B cell (primary cell): ENCODE data around the gene DDX52. TPM values are rescaled to one million over a fixed set of nuclear protein-coding genes. Genes with fewer than 3 reads are reported as not detected.

Experiments
- ATAC-seq: fragments of 200-7000 bp; cut with Tn5 transposase; one replicate; pipeline ENCODE4 v1.10.0; 2021; ENCODE audit warnings: low read depth, mild to moderate bottlenecking, moderate number of reproducible peaks, moderate library complexity
- CTCF ChIA-PET: fragments of 350-600 bp; sonication (Branson Sonifier 250); formaldehyde crosslinking; loops from one replicate; lab custom pipeline; 2021; ENCODE audit warnings: antibody characterized with exemption, inconsistent platforms; lab: Charles Lee
- POLR2A ChIA-PET: fragments of 350-600 bp; sonication (Branson Sonifier 250); formaldehyde crosslinking; loops from one replicate; lab custom pipeline; 2021; ENCODE audit warnings: antibody characterized with exemption; lab: Charles Lee
- DNase-seq: peaks from one replicate; pipeline ENCODE4 v3.0.0; 2013
- H2AFZ ChIP-seq: 2 replicates; pipeline ENCODE4 v1.6.1; 2012; ENCODE audit warnings: mild to moderate bottlenecking, low read depth, low read length; ENCODE audit not compliant: insufficient read depth, poor library complexity, severe bottlenecking
- H3K27ac ChIP-seq, 2 donors: 1 replicate in 1 of 2; 2 replicates in 1 of 2; pipeline ENCODE4 v1.5.1; 2012 to 2013; ENCODE audit warnings: low read length in 2 of 2, mild to moderate bottlenecking in 2 of 2, moderate library complexity in 1 of 2
- H3K27me3 ChIP-seq, 4 experiments: fragments of 200-600 bp in 1 of 4; sonication (generic) in 1 of 4; replicated peaks in 1 of 4; 1 replicate in 2 of 4; 2 replicates in 2 of 4; pipeline versions ENCODE4 v1.6.1 to v1.7.0; 2013 to 2016; ENCODE audit warnings: low read length in 3 of 4, mild to moderate bottlenecking in 2 of 4, mixed read lengths in 1 of 4, moderate library complexity in 1 of 4; ENCODE audit not compliant: insufficient read depth in 4 of 4, control insufficient read depth in 3 of 4; ENCODE audit errors: control extremely low read depth in 1 of 4
- H3K36me3 ChIP-seq, 2 experiments: replicated peaks in 1 of 2; 1 replicate in 1 of 2; 2 replicates in 1 of 2; pipeline versions ENCODE4 v1.6.1 to v1.7.1; 2013; ENCODE audit warnings: low read length in 1 of 2; ENCODE audit not compliant: insufficient read depth in 2 of 2, control insufficient read depth in 1 of 2; ENCODE audit errors: control extremely low read depth in 1 of 2, extremely low read depth in 1 of 2
- H3K4me1 ChIP-seq, 2 donors: fragments of 200-600 bp in 1 of 2; sonication (generic) in 1 of 2; 1 replicate in 1 of 2; 2 replicates in 1 of 2; pipeline versions ENCODE4 v1.5.1 to v1.6.1; 2013 to 2017; ENCODE audit warnings: low read length in 2 of 2; ENCODE audit not compliant: control insufficient read depth in 2 of 2, insufficient read depth in 2 of 2
- H3K4me2 ChIP-seq: replicated peaks from 2 replicates; pipeline ENCODE3; 2012; ENCODE audit warnings: mild to moderate bottlenecking, low read depth, low read length; ENCODE audit not compliant: poor library complexity, severe bottlenecking
- H3K4me3 ChIP-seq, 5 experiments: fragments of 200-600 bp in 1 of 5; sonication (generic) in 1 of 5; 1 replicate in 3 of 5; 2 replicates in 2 of 5; pipeline versions ENCODE4 v1.5.1 to v1.7.0; 2011 to 2016; ENCODE audit warnings: low read length in 4 of 5, mild to moderate bottlenecking in 4 of 5, low read depth in 2 of 5, control low read depth in 1 of 5, moderate library complexity in 1 of 5; ENCODE audit not compliant: insufficient read depth in 1 of 5; ENCODE audit errors: control extremely low read depth in 1 of 5, extremely low read depth in 1 of 5
- H3K79me2 ChIP-seq: fragments of 200-600 bp; sonication (generic); one replicate; pipeline ENCODE4 v1.6.0; 2016; ENCODE audit warnings: low read length; ENCODE audit not compliant: control insufficient read depth, insufficient read depth
- H3K9ac ChIP-seq: fragments of 200-600 bp; sonication (generic); 2 replicates; pipeline ENCODE4 v1.6.1; 2017; ENCODE audit warnings: mild to moderate bottlenecking, low read length, moderate library complexity
- H3K9me3 ChIP-seq, 3 donors: one replicate each; pipeline versions ENCODE4 v1.6.1 to v1.7.1; 2013; ENCODE audit warnings: low read length in 2 of 3; ENCODE audit not compliant: control insufficient read depth in 2 of 3, insufficient read depth in 1 of 3; ENCODE audit errors: control extremely low read depth in 1 of 3
- H4K20me1 ChIP-seq: 2 replicates; pipeline ENCODE4 v1.6.0; 2012; ENCODE audit warnings: mild to moderate bottlenecking, low read length; ENCODE audit not compliant: insufficient read depth, control insufficient read depth, poor library complexity, severe bottlenecking
- H3K27ac Mint-ChIP-seq: one replicate; pipeline ENCODE4 v1.8.0; 2021; ENCODE audit warnings: mixed read lengths
- H3K27me3 Mint-ChIP-seq: one replicate; pipeline ENCODE4 v1.8.0; 2021; ENCODE audit warnings: mixed read lengths
- H3K4me1 Mint-ChIP-seq: one replicate; pipeline ENCODE4 v1.8.0; 2021; ENCODE audit warnings: mixed read lengths
- H3K4me3 Mint-ChIP-seq: one replicate; pipeline ENCODE4 v1.8.0; 2021; ENCODE audit warnings: mixed read lengths
- H3K9me3 Mint-ChIP-seq: one replicate; pipeline ENCODE4 v1.8.0; 2022; ENCODE audit warnings: mixed read lengths; ENCODE audit not compliant: insufficient read depth
- CTCF ChIP-seq: fragments of 200-600 bp; IDR thresholded peaks from one replicate; pipeline ENCODE4 v1.8.0; 2022; ENCODE audit warnings: antibody characterized with exemption, mild to moderate bottlenecking
- EZH2 ChIP-seq: IDR thresholded peaks from 2 replicates; pipeline ENCODE4 v1.6.1; 2012; ENCODE audit warnings: borderline replicate concordance, low read depth, mild to moderate bottlenecking, moderate library complexity, low read length; ENCODE audit not compliant: insufficient read depth, poor library complexity, severe bottlenecking
- WGBS: methylation state at CpG from one replicate; pipeline ENCODE4 v1.1.5; 2013; ENCODE audit warnings: missing lambda C conversion rate; ENCODE audit not compliant: insufficient coverage; 5-methylcytosine and 5-hydroxymethylcytosine counted together
- intact Hi-C: fragments of 100-400 bp; cut with micrococcal nuclease; formaldehyde crosslinking; loops from one replicate; pipeline ENCODE4 v1.10.0; 2022
- polyA plus RNA-seq: library from polyadenylated mRNA; depleted of rRNA; stranded (reverse); fragments of >200 nt; gene quantifications from 2 replicates; pipeline ENCODE4 v1.2.3, GENCODE V29; 2012
- total RNA-seq, 2 donors: library from RNA; stranded (reverse); fragments of 120-200 nt in 1 of 2; gene quantifications; 1 replicate in 1 of 2; 2 replicates in 1 of 2; pipeline versions ENCODE4 v1.2.3 to v1.2.4, GENCODE V29; 2013 to 2022

Gene DDX52
- total and polyA plus RNA-seq, 2 donors (not counting 1 experiment from before 2014, with no cell fraction given), result 5.7 to 38.2 TPM

GRCh38 chr17:37614823-37615222 lies 28.4 kb downstream of the DDX52 start:
- POLR2A ChIA-PET, result no interaction called here
- H3K9me3 Mint-ChIP-seq, result no peaks in the 10 kb centered on the region
- intact Hi-C loops, result no loop called here

GRCh38 chr17:37614391-37614790 lies 28.9 kb downstream of the DDX52 start:
- intact Hi-C loops, result no loop called here
- no peaks in the 10 kb centered on the region for H3K9me3 Mint-ChIP-seq
- no peak for TF ChIP-seq CTCF
- DNase-seq (no peak), ATAC-seq (no peak)
- no peaks in the 10 kb centered on the region for H3K27me3 ChIP-seq
- WGBS, result no CpG with 5 or more reads among the region's 5 CpGs
- no peak overlapping the region for H3K27ac ChIP-seq
- no peak overlapping the region for H3K4me3 Mint-ChIP-seq
- H3K79me2 ChIP-seq, result no peaks in the 10 kb centered on the region
- no peaks in the 10 kb centered on the region for H3K9me3 ChIP-seq
- ChIA-PET POLR2A (no interaction called here), CTCF (no interaction called here)
- H3K27ac Mint-ChIP-seq, result no peak overlapping the region
- peaks cover 4 to 6% of the 10 kb centered on the region in 2 donors for H3K4me1 ChIP-seq
- no peaks in the 10 kb centered on the region for H4K20me1 ChIP-seq
- no peak overlapping the region for H3K9ac ChIP-seq
- H3K4me1 Mint-ChIP-seq, result peaks cover 4% of the 10 kb centered on the region
- peaks cover 12 to 37% of the 10 kb centered on the region in 2 experiments for H3K36me3 ChIP-seq
- no peak overlapping the region for H3K4me2 ChIP-seq
- H3K27me3 Mint-ChIP-seq, result no peaks in the 10 kb centered on the region
- no peak overlapping the region for H3K4me3 ChIP-seq
- H2AFZ ChIP-seq, result no peak overlapping the region

More at GRCh38 chr17:37614823-37615222, 28.4 kb downstream of the DDX52 start:
- H3K9me3 ChIP-seq, result no peaks in the 10 kb centered on the region
- H2AFZ ChIP-seq, result no peak overlapping the region
- no peak for ATAC-seq
- H3K4me3 ChIP-seq, result no peak overlapping the region
- Mint-ChIP-seq H3K27ac (no peak overlapping the region), H3K4me3 (no peak overlapping the region), H3K27me3 (no peaks in the 10 kb centered on the region), H3K4me1 (peaks cover under 1% of the 10 kb centered on the region)
- H3K9ac ChIP-seq, result no peak overlapping the region
- TF ChIP-seq CTCF (no peak), EZH2 (no peak)
- no peak for DNase-seq
- H3K4me2 ChIP-seq, result no peak overlapping the region
- CTCF ChIA-PET, result no interaction called here
- H4K20me1 ChIP-seq, result no peaks in the 10 kb centered on the region
- no peaks in the 10 kb centered on the region for H3K79me2 ChIP-seq
- peaks cover 12 to 40% of the 10 kb centered on the region in 2 experiments for H3K36me3 ChIP-seq
- no peaks in the 10 kb centered on the region for H3K27me3 ChIP-seq
- 100% methylated on average over 2 of the region's 2 CpGs for WGBS
- H3K27ac ChIP-seq, result no peak overlapping the region
- peaks cover 2% of the 10 kb centered on the region in 2 donors for H3K4me1 ChIP-seq
